ENCODE results near the gene CEP41. TPM values are rescaled to one million over a fixed set of nuclear protein-coding genes. Genes with fewer than 3 reads are reported as not detected.

Gene CEP41
- total RNA-seq, 1 experiment from 2014 or later: 16.5 TPM

GRCh38 chr7:130419658-130420057, 21.2 kb downstream of the CEP41 start:
- peak; percentile 42 for DNase-seq (ENCODE audit: low read depth)

- DNase-seq (ENCODE audit: low read depth): no peak
Observed at GRCh38 chr7:130418306-130418705, 22.5 kb downstream of the CEP41 start.

GRCh38 chr7:130417213-130417612, 23.6 kb downstream of the CEP41 start:
- no peak for DNase-seq (ENCODE audit: low read depth)

- DNase-seq (ENCODE audit: low read depth): no peak
Observed at GRCh38 chr7:130415006-130415405, 25.8 kb downstream of the CEP41 start.

DNA sequence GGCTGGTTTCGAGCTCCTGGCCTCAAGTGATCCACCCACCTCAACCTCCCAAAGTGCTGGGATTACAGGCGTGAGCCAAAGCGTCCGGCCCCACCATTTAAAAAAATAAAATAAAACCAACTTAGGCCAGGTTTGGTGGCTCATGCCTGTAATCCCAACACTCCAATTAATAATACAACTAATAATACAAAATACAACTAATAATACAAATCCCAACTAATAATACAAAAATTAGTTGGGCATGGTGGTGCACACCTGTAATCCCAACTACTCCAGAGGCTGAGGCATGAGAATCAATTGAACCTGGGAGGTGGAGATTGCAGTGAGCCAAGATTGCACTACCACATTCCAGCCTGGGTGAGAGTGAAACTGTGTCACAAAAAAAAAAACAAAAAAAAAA, 27.6 kb downstream of the CEP41 start:
- no peak for DNase-seq (ENCODE audit: low read depth)

GRCh38 chr7:130410868-130411541, 29.8 kb downstream of the CEP41 start:
- DNase-seq (ENCODE audit: low read depth): no peak

DNA sequence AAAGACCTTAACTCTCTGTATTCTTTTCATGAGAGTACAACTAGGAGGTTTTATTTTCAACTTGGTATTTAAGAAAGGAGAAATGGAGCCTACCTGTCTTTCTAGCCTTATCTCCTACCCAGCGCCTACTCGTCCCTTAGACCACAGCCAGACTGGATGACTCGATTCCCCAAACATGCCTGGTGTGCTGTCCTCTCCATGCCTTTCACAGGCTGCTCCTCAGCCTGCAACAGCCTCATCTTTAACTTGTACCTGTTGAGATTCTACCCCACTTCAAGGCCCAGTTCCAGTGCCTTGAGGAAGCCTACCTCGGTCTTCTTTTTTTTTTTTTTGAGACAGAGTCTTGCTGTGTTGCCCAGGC, 31.1 kb downstream of the CEP41 start:
- DNase-seq (ENCODE audit: low read depth): no peak

DNA sequence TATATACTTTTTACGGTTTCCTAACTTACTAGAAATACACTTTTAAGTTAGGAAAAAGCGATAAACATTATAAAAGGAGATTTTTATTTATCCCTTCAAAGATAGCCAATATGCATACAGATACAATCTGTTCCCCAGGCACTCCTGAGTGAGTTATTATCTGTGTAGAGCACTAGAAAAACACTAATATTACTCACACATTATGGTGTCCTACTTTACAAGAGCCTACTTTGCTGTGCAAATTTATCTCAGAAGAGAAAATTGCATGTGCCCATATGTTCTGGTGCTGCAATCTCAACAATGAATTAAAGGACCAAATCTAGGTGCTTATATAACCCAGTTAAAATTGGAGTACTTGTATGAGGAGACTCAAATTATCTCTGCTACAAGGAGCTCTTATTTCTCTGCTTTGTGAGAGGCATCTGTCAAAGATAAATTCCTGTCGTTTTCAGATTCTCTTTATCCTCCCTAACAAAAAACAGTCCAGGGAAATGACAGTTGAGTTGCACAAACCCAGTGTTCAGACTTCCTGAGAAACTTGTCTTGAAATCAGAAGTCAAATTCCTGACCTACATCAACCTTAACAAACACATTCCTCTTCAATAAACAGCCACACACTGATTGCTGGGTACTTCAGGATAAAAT, 31.6 kb downstream of the CEP41 start:
- no peak for DNase-seq (ENCODE audit: low read depth)

DNA sequence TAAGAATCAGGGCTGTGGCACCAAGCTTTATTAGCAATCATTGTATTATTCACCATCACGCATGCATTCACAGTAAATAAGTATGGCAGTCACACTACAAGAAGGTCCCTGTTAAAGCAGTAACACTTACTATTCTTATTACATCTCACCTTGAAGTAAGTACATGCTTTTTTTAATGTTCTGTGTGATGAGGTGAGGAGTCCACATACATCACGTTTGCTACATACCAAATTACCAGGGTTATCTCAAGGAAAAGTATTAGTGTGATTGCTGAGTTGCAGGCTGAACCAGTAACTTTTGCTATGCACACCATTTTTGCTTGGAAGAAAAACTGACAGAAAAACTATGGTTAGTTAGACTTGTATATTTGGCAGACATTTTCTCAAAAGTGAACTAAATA, 35.8 kb downstream of the CEP41 start:
- no peak for DNase-seq (ENCODE audit: low read depth)

GRCh38 chr7:130401578-130401977, 39.2 kb downstream of the CEP41 start:
- DNase-seq (ENCODE audit: low read depth): no peak

- DNase-seq (ENCODE audit: low read depth): no peak
Observed at GRCh38 chr7:130401101-130401500, 39.7 kb downstream of the CEP41 start.

GRCh38 chr7:130400120-130400572, 40.7 kb downstream of the CEP41 start:
- DNase-seq (ENCODE audit: low read depth): no peak

DNA sequence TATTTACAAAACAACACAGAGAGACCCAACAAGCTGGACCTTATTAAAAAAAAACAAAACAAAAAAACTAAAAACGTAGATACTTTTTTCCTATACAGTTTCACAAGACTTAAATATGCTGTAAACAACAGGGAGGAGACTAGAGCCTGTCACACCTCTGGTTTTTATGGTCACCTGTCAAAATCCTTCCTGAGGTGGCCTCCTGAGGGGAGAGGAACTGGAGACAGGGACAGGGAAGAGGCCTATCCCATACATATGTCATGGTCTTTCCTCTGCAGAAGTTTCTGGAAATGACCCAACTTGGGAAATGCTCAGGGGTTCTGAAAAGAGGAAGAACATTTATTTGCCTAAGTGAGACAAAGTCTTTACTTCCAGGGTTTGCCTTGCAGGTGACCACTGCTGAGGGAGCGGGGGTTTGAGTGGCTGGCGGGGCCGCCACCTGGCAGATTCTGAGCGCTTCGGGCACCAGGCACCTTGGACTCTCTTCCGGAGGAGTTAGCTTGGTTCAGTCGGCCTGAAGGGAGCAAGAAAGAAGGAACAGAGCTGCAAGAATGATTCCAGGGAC, 42.2 kb downstream of the CEP41 start:
- no peak for DNase-seq (ENCODE audit: low read depth)

GRCh38 chr7:130397758-130398073, 43.1 kb downstream of the CEP41 start:
- no peak for DNase-seq (ENCODE audit: low read depth)

- DNase-seq (ENCODE audit: low read depth): no peak
Observed at GRCh38 chr7:130397051-130397757, 43.6 kb downstream of the CEP41 start.

- no peak for DNase-seq (ENCODE audit: low read depth)
Observed at GRCh38 chr7:130396109-130396508, 44.7 kb downstream of the CEP41 start.

DNA sequence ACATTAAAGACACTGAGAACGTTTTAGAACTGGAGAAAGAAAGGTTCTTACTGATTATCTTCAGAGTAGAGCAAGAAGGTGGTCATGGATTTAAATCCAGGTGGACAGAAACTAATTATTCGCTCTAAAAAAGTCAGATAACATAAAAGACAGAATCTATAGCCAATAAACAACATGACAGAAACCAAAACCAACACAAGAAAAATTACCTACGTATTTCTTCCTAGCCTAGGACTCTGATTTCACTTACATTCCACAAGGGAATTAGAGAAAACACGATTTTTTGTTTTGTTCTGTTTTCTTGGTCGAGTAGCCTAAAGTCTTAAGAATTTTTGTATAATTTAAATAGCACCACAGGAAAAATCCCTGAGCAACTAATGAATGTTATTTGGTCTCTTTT, 45.4 kb downstream of the CEP41 start:
- no peak for DNase-seq (ENCODE audit: low read depth)

DNA sequence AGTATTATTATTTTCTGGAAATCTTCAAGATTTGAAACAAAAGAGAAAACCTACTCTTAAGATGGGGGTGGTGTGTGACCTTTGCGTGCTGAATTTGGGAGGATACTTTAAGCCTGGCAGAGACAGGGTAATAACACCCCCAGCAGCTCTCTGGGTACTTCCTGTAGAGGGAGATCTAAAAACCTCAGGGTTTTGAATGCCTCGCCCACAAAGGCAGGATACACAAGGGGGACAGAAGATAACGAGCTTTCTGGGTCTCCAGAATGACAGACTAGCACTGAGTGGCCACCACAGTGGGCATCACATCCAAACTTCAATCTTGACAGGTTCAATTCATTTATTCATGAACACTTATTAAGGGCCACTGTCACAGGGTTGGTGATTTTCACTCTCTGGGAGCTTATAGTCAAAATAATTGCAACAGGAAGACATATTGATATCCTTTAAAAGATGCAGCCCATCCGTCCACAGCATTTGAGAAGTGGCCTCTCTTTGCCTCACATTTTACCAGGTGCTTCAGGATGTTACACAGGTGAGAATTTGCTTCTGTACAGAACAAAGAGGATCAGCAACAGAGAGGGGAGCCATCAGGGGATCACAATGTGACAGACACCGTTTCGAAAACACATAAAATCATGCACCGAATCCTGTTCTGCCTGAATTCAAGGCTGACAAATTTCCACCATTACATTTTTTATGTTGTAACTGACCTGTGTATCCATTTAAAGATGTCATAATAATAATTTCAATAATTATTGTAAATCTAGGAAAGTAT, 46.2 kb downstream of the CEP41 start:
- no peak for DNase-seq (ENCODE audit: low read depth)

- DNase-seq (ENCODE audit: low read depth): no peak
Observed at GRCh38 chr7:130393841-130394411, 46.9 kb downstream of the CEP41 start.

DNA sequence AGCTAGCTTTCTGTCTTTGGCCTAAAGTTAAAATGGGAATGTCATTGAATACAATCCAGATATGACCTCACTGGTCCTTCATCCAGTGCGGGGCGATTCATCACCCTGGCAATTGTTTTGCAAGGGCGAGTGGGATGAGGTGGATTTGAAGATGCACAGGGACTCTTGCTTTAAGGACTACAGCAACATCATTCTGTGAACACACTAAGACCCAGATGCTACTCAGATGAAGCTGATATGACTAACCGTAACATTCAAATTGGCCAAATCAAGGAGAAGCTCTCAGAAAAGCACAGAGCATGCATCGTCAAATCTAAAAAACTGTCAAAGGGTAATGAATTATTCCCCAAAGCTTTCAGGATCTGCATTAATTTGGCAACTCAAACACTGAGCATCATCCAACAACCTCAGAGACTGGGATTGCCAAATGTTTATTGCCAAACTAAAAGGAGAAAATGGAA, 47.7 kb downstream of the CEP41 start:
- DNase-seq (ENCODE audit: low read depth): no peak

- DNase-seq (ENCODE audit: low read depth): no peak
Observed at GRCh38 chr7:130390486-130390885, 50.3 kb downstream of the CEP41 start.

Data from HT1080 (cell line).